HCEC 1CT (cell line): ENCODE results near the gene ROR2.
"Not testable (repeated sequence)": the region's sequence is repeated elsewhere in the genome, so short reads cannot be mapped to it uniquely, and the experiment has no call there.

ENCODE experiments used
- DNase-seq: peaks from one replicate; pipeline ENCODE4 v3.0.0-alpha.2; 2017

The ROR2 gene

GRCh38 chr9:91814201-91814600, 135.8 kb downstream of the ROR2 start:
- no peak for DNase-seq

- no peak for DNase-seq
Observed at GRCh38 chr9:91813176-91813795, 136.7 kb downstream of the ROR2 start.

- DNase-seq: no peak
Observed at GRCh38 chr9:91812191-91812590, 137.8 kb downstream of the ROR2 start.

- DNase-seq: no peak
Observed at GRCh38 chr9:91811024-91811909, 138.8 kb downstream of the ROR2 start.

- DNase-seq: no peak
Observed at GRCh38 chr9:91810286-91810905, 139.6 kb downstream of the ROR2 start.

GRCh38 chr9:91809581-91810285, 140.3 kb downstream of the ROR2 start:
- DNase-seq: peak; percentile 44

- no peak for DNase-seq
Observed at GRCh38 chr9:91807643-91808246, 142.3 kb downstream of the ROR2 start.

GRCh38 chr9:91805031-91805430, 145.0 kb downstream of the ROR2 start:
- no peak for DNase-seq

GRCh38 chr9:91803970-91804752, 145.9 kb downstream of the ROR2 start:
- no peak for DNase-seq

GRCh38 chr9:91803151-91803940, 146.7 kb downstream of the ROR2 start:
- DNase-seq: peak; percentile 38

- no peak for DNase-seq
Observed at GRCh38 chr9:91802391-91802790, 147.6 kb downstream of the ROR2 start.

- no peak for DNase-seq
Observed at GRCh38 chr9:91800473-91801030, 149.5 kb downstream of the ROR2 start.

- DNase-seq: no peak
Observed at GRCh38 chr9:91799113-91799744, 150.8 kb downstream of the ROR2 start.

GRCh38 chr9:91798273-91799112, 151.5 kb downstream of the ROR2 start:
- DNase-seq: not testable (repeated sequence)

- DNase-seq: not testable (repeated sequence)
Observed at GRCh38 chr9:91797517-91797916, 152.5 kb downstream of the ROR2 start.

GRCh38 chr9:91796516-91796915, 153.5 kb downstream of the ROR2 start:
- DNase-seq: not testable (repeated sequence)

- no peak for DNase-seq
Observed at GRCh38 chr9:91795598-91796241, 154.3 kb downstream of the ROR2 start.

GRCh38 chr9:91793371-91793770, 156.7 kb downstream of the ROR2 start:
- DNase-seq: not testable (repeated sequence)

- DNase-seq: peak; percentile 44
Observed at GRCh38 chr9:91790917-91791316, 159.1 kb downstream of the ROR2 start.
